ENCODE measurements around the gene APOL2.

Gene APOL2

Small RNAs within 50 kb of the gene (small RNA-seq; reads per million reads assigned to genes)
- gene MIR6819 = 0 reads per million in 2 experiments
